Testis (tissue), 2 donors: Measurements from ENCODE around the gene GABRP.

Experiments
- CTCF ChIP-seq, 3 experiments: fragments of 450-650 bp in 2 of 3; fragments of 200-600 bp in 1 of 3; sonication (generic) in 1 of 3; IDR thresholded peaks; one replicate each; pipeline ENCODE4 v1.5.1; 2016 to 2019; ENCODE audit warnings: antibody characterized with exemption in 3 of 3, mild to moderate bottlenecking in 2 of 3, moderate library complexity in 1 of 3
- POLR2A ChIP-seq: fragments of 450-650 bp; IDR thresholded peaks from one replicate; pipeline ENCODE4 v1.6.1; 2017; ENCODE audit warnings: antibody characterized with exemption, mild to moderate bottlenecking, moderate library complexity

GRCh38 chr5:170785416-170785815 lies 1.9 kb downstream of the GABRP start:
- TF ChIP-seq CTCF (IDR thresholded peaks at IDR 0.05) (no peak), POLR2A (no peak)
